Measurements from ENCODE around the gene ANXA5. TPM values are rescaled to one million over a fixed set of nuclear protein-coding genes. Genes with fewer than 3 reads are reported as not detected.
"Not testable (repeated sequence)": the region's sequence is repeated elsewhere in the genome, so short reads cannot be mapped to it uniquely, and the experiment has no call there.

ANXA5 gene
- total and polyA plus RNA-seq, 2 donors (not counting 1 experiment from before 2014, with no cell fraction given): 602 to 2,025 TPM

- no peaks in the 10 kb centered on the region for H3K36me3 ChIP-seq (ENCODE audit: control insufficient read depth, insufficient read depth, low read length)
- TF ChIP-seq EZH2 (IDR thresholded peaks at IDR 0.05; ENCODE audit: low read length, missing control alignments): no peak
- H4K20me1 ChIP-seq (ENCODE audit: control insufficient read depth, extremely low read depth, insufficient read depth, low read length): no peaks in the 10 kb centered on the region
- no peaks in the 10 kb centered on the region for H3K4me1 ChIP-seq (ENCODE audit: control insufficient read depth, extremely low read depth, insufficient read depth, low read length)
- H3K79me2 ChIP-seq (ENCODE audit: control insufficient read depth, insufficient read depth, low read length): no peaks in the 10 kb centered on the region
- H3K9me3 ChIP-seq (ENCODE audit: control insufficient read depth, insufficient read depth, low read depth, low read length): no peaks in the 10 kb centered on the region
- H3K9ac ChIP-seq (ENCODE audit: insufficient read depth, low read length): no peak overlapping the region
- DNase-seq (ENCODE audit: low read depth in 2 of 2): no peak
- no peak overlapping the region for H2AFZ ChIP-seq (ENCODE audit: low read length)
- H3K27me3 ChIP-seq (ENCODE audit: control insufficient read depth, insufficient read depth, low read length): no peaks in the 10 kb centered on the region
- H3K4me2 ChIP-seq (ENCODE audit: extremely low read depth, insufficient read depth, low read length): no peak overlapping the region
- no peak overlapping the region for H3K27ac ChIP-seq (ENCODE audit: insufficient read depth, low read length)
- no peak overlapping the region for H3K4me3 ChIP-seq (replicated peaks in 1 of 4; ENCODE audit: control extremely low read depth in 1 of 4, insufficient read depth in 1 of 4, low read depth in 3 of 4, low read length in 4 of 4)
Measured at GRCh38 chr4:121733942-121734341, 37.2 kb upstream of the ANXA5 start.

GRCh38 chr4:121729753-121730152, 33.0 kb upstream of the ANXA5 start:
- not testable (repeated sequence) for H3K4me3 ChIP-seq (replicated peaks in 1 of 4; ENCODE audit: control extremely low read depth in 1 of 4, insufficient read depth in 1 of 4, low read depth in 3 of 4, low read length in 4 of 4); H3K9me3 ChIP-seq (ENCODE audit: control insufficient read depth, insufficient read depth, low read depth, low read length); H3K36me3 ChIP-seq (ENCODE audit: control insufficient read depth, insufficient read depth, low read length); H2AFZ ChIP-seq (ENCODE audit: low read length); H4K20me1 ChIP-seq (ENCODE audit: control insufficient read depth, extremely low read depth, insufficient read depth, low read length); H3K27ac ChIP-seq (ENCODE audit: insufficient read depth, low read length); H3K4me2 ChIP-seq (ENCODE audit: extremely low read depth, insufficient read depth, low read length); DNase-seq (ENCODE audit: low read depth in 2 of 2); H3K27me3 ChIP-seq (ENCODE audit: control insufficient read depth, insufficient read depth, low read length); H3K79me2 ChIP-seq (ENCODE audit: control insufficient read depth, insufficient read depth, low read length); H3K9ac ChIP-seq (ENCODE audit: insufficient read depth, low read length)
- peaks cover 16% of the 10 kb centered on the region for H3K4me1 ChIP-seq (ENCODE audit: control insufficient read depth, extremely low read depth, insufficient read depth, low read length)

- Histone ChIP-seq H3K27ac (ENCODE audit: insufficient read depth, low read length) (peak overlapping the region; percentile 80), H3K9ac (ENCODE audit: insufficient read depth, low read length) (no peak overlapping the region), H3K79me2 (ENCODE audit: control insufficient read depth, insufficient read depth, low read length) (no peaks in the 10 kb centered on the region), H3K4me1 (ENCODE audit: control insufficient read depth, extremely low read depth, insufficient read depth, low read length) (peaks cover 16% of the 10 kb centered on the region), H3K36me3 (ENCODE audit: control insufficient read depth, insufficient read depth, low read length) (no peaks in the 10 kb centered on the region), H3K27me3 (ENCODE audit: control insufficient read depth, insufficient read depth, low read length) (no peaks in the 10 kb centered on the region), H3K4me2 (ENCODE audit: extremely low read depth, insufficient read depth, low read length) (peak overlapping the region; percentile 44), H2AFZ (ENCODE audit: low read length) (no peak overlapping the region), H4K20me1 (ENCODE audit: control insufficient read depth, extremely low read depth, insufficient read depth, low read length) (no peaks in the 10 kb centered on the region), H3K4me3 (replicated peaks in 1 of 4; ENCODE audit: control extremely low read depth in 1 of 4, insufficient read depth in 1 of 4, low read depth in 3 of 4, low read length in 4 of 4) (no peak overlapping the region), H3K9me3 (ENCODE audit: control insufficient read depth, insufficient read depth, low read depth, low read length) (no peaks in the 10 kb centered on the region)
- no peak for TF ChIP-seq EZH2 (IDR thresholded peaks at IDR 0.05; ENCODE audit: low read length, missing control alignments)
- no peak for TF ChIP-seq CTCF (conservative IDR thresholded peaks at IDR 0.05 in 1 of 2, IDR thresholded peaks at IDR 0.05 in 1 of 2; ENCODE audit: low read depth in 1 of 2, low read length in 2 of 2)
- peak; percentile 79 to 92 for DNase-seq (ENCODE audit: low read depth in 2 of 2)
Measured at GRCh38 chr4:121728798-121729226, 32.0 kb upstream of the ANXA5 start.

- H3K4me1 ChIP-seq (ENCODE audit: control insufficient read depth, extremely low read depth, insufficient read depth, low read length): peaks cover 16% of the 10 kb centered on the region
- H3K27ac ChIP-seq (ENCODE audit: insufficient read depth, low read length): peak overlapping the region; percentile 80
- no peaks in the 10 kb centered on the region for H3K27me3 ChIP-seq (ENCODE audit: control insufficient read depth, insufficient read depth, low read length)
- H3K36me3 ChIP-seq (ENCODE audit: control insufficient read depth, insufficient read depth, low read length): no peaks in the 10 kb centered on the region
- H4K20me1 ChIP-seq (ENCODE audit: control insufficient read depth, extremely low read depth, insufficient read depth, low read length): no peaks in the 10 kb centered on the region
- H3K9ac ChIP-seq (ENCODE audit: insufficient read depth, low read length): no peak overlapping the region
- H3K4me3 ChIP-seq (replicated peaks in 1 of 4; ENCODE audit: control extremely low read depth in 1 of 4, insufficient read depth in 1 of 4, low read depth in 3 of 4, low read length in 4 of 4): no peak overlapping the region
- H3K79me2 ChIP-seq (ENCODE audit: control insufficient read depth, insufficient read depth, low read length): no peaks in the 10 kb centered on the region
- H3K9me3 ChIP-seq (ENCODE audit: control insufficient read depth, insufficient read depth, low read depth, low read length): no peaks in the 10 kb centered on the region
- DNase-seq (ENCODE audit: low read depth in 2 of 2): peak; percentile 63 to 91
- H2AFZ ChIP-seq (ENCODE audit: low read length): no peak overlapping the region
- peak overlapping the region; percentile 48 for H3K4me2 ChIP-seq (ENCODE audit: extremely low read depth, insufficient read depth, low read length)
- TF ChIP-seq EZH2 (IDR thresholded peaks at IDR 0.05; ENCODE audit: low read length, missing control alignments) (no peak), CTCF (conservative IDR thresholded peaks at IDR 0.05 in 1 of 2, IDR thresholded peaks at IDR 0.05 in 1 of 2; ENCODE audit: low read depth in 1 of 2, low read length in 2 of 2) (no peak)
Measured at GRCh38 chr4:121728066-121728465, 31.3 kb upstream of the ANXA5 start.
